Measurements from ENCODE around the gene MS4A18. TPM values are rescaled to one million over a fixed set of nuclear protein-coding genes. Genes with fewer than 3 reads are reported as not detected.

Gene MS4A18
- total RNA-seq, 1 experiment from 2014 or later: not detected

- Histone ChIP-seq H3K36me3 (ENCODE audit: control insufficient read depth in 1 of 2, insufficient read depth in 2 of 2, low read length in 2 of 2) (no peaks in the 10 kb centered on the region), H3K4me2 (ENCODE audit: low read length) (no peak overlapping the region), H3K27ac (ENCODE audit: low read depth, low read length) (no peak overlapping the region), H3K9me3 (ENCODE audit: control insufficient read depth in 1 of 2, insufficient read depth in 1 of 2, low read depth in 1 of 2, low read length in 2 of 2) (no peaks in the 10 kb centered on the region), H3K27me3 (ENCODE audit: insufficient read depth, low read length) (no peaks in the 10 kb centered on the region), H4K20me1 (ENCODE audit: insufficient read depth) (no peaks in the 10 kb centered on the region), H3K4me1 (ENCODE audit: control insufficient read depth in 1 of 2, insufficient read depth in 2 of 2, low read length in 2 of 2) (peaks cover 0 to 3% of the 10 kb centered on the region in 2 experiments; a peak in 2 of 4 replicates), H2AFZ (ENCODE audit: low read depth, low read length, poor library complexity, severe bottlenecking) (no peak overlapping the region), H3K79me2 (ENCODE audit: insufficient read depth, low read length) (no peaks in the 10 kb centered on the region), H3K9ac (ENCODE audit: low read length) (no peak overlapping the region), H3K4me3 (replicated peaks in 1 of 2; ENCODE audit: low read depth in 1 of 2, low read length in 2 of 2) (no peak overlapping the region), H3K9me2 (ENCODE audit: insufficient read depth) (no peaks in the 10 kb centered on the region)
- CTCF ChIA-PET: interaction anchor here (0.9 kb wide), 1 partner anchor 63 kb away, joined by 5 read pairs; no protein-coding TSS in a partner anchor
- POLR2A ChIA-PET: no interaction called here
- DNase-seq (ENCODE audit: low read depth, low spot score): no peak
- no TSS peak for BruUV-seq (replicated peaks)
- ATAC-seq: no peak
- RAD21 ChIA-PET (ENCODE audit: low non-redundant PET in 1 of 2, low total read pairs in 2 of 2, uncharacterized antibody in 2 of 2, unreplicated experiment in 2 of 2): no interaction called here
- TF ChIP-seq JUND (IDR thresholded peaks at IDR 0.05): no peak
- TF ChIP-seq EGR1 (IDR thresholded peaks at IDR 0.05; ENCODE audit: low read depth): no peak
- no peak for TF ChIP-seq MAX (IDR thresholded peaks at IDR 0.05)
- TF ChIP-seq ATF3 (IDR thresholded peaks at IDR 0.05): no peak
- no peak for TF ChIP-seq CTCF (IDR thresholded peaks at IDR 0.05 in 2 of 3, conservative IDR thresholded peaks at IDR 0.05 in 1 of 3; ENCODE audit: borderline replicate concordance in 1 of 3, insufficient read depth in 1 of 3, low read depth in 2 of 3, low read length in 2 of 3)
- no peak for TF ChIP-seq ZFX (IDR thresholded peaks at IDR 0.05)
- no peak for TF ChIP-seq EZH2phosphoT487 (IDR thresholded peaks at IDR 0.05; ENCODE audit: borderline replicate concordance)
- no peak for TF ChIP-seq ZNF274 (IDR thresholded peaks at IDR 0.05; ENCODE audit: low read depth, low read length)
- intact Hi-C loops (cut with micrococcal nuclease): loop anchor here (5.0 kb wide), 1 partner anchor 187 kb away; no protein-coding TSS in a partner anchor
These were observed 24.6 kb upstream of the MS4A18 start for GRCh38 chr11:60699936-60700335.

Data from HCT116 (cell line).